Suprapubic skin (tissue), 4 donors: ENCODE results near the gene TAP2. TPM values are rescaled to one million over a fixed set of nuclear protein-coding genes. Genes with fewer than 3 reads are reported as not detected.

Experiments
- DNase-seq, 2 donors: peaks; one replicate each; pipeline ENCODE4 v3.0.0-alpha.2; 2019; ENCODE audit warnings: low spot score in 2 of 2
- H3K27ac ChIP-seq: fragments of 200-600 bp; sonication (generic); one replicate; pipeline ENCODE4 v1.5.1; 2019
- H3K27me3 ChIP-seq: fragments of 200-600 bp; sonication (generic); one replicate; pipeline ENCODE4 v1.5.1; 2019
- H3K36me3 ChIP-seq: fragments of 200-600 bp; sonication (generic); one replicate; pipeline ENCODE4 v1.5.1; 2019
- H3K4me1 ChIP-seq: fragments of 200-600 bp; sonication (generic); one replicate; pipeline ENCODE4 v1.5.1; 2019
- H3K4me3 ChIP-seq: fragments of 200-600 bp; sonication (generic); one replicate; pipeline ENCODE4 v1.5.1; 2019; ENCODE audit warnings: mild to moderate bottlenecking
- H3K9me3 ChIP-seq: fragments of 200-600 bp; sonication (generic); one replicate; pipeline ENCODE4 v1.5.1; 2019
- CTCF ChIP-seq, 2 donors: fragments of 200-600 bp in 1 of 2; fragments of 450-650 bp in 1 of 2; sonication (generic) in 1 of 2; IDR thresholded peaks; one replicate each; pipeline ENCODE4 v1.5.1; 2016 to 2019; ENCODE audit warnings: antibody characterized with exemption in 2 of 2, mild to moderate bottlenecking in 1 of 2, moderate library complexity in 1 of 2
- EP300 ChIP-seq: sonication (generic); formaldehyde crosslinking; IDR thresholded peaks from one replicate; pipeline ENCODE4 v1.6.1; 2017; ENCODE audit warnings: antibody characterized with exemption
- POLR2A ChIP-seq, 2 donors: fragments of 450-650 bp; IDR thresholded peaks; one replicate each; pipeline ENCODE4 v1.6.1; 2017; ENCODE audit warnings: antibody characterized with exemption in 2 of 2, mild to moderate bottlenecking in 2 of 2, moderate library complexity in 2 of 2
- POLR2AphosphoS5 ChIP-seq, 3 donors: sonication (generic); formaldehyde crosslinking; IDR thresholded peaks; one replicate each; pipeline ENCODE4 v1.6.1; 2017; ENCODE audit warnings: antibody characterized with exemption in 3 of 3
- WGBS: methylation state at CpG from one replicate; pipeline ENCODE4 v1.1.5; 2018; 5-methylcytosine and 5-hydroxymethylcytosine counted together
- total RNA-seq, 4 donors: library from RNA; depleted of rRNA; stranded (reverse); fragments of >200 nt; gene quantifications; one replicate each; pipeline ENCODE4 v1.1.0, GENCODE V29; 2016

The TAP2 gene
- total RNA-seq, 4 donors from 2014 or later: 17.7 to 20.8 (median 20.1) TPM

GRCh38 chr6:32799168-32799567 is 39.4 kb downstream of the TAP2 start:
- 94% methylated on average over 3 of the region's 3 CpGs for WGBS
- Histone ChIP-seq H3K27ac (no peak overlapping the region), H3K4me1 (peaks cover 10% of the 10 kb centered on the region), H3K36me3 (no peaks in the 10 kb centered on the region), H3K4me3 (no peak overlapping the region), H3K27me3 (peaks cover 44% of the 10 kb centered on the region), H3K9me3 (peaks cover 4% of the 10 kb centered on the region)
- no peak for DNase-seq
- TF ChIP-seq POLR2AphosphoS5 (IDR thresholded peaks at IDR 0.05): no peak
- no peak for TF ChIP-seq EP300
- no peak for TF ChIP-seq POLR2A (IDR thresholded peaks at IDR 0.05)
- TF ChIP-seq CTCF (IDR thresholded peaks at IDR 0.05): no peak

DNA sequence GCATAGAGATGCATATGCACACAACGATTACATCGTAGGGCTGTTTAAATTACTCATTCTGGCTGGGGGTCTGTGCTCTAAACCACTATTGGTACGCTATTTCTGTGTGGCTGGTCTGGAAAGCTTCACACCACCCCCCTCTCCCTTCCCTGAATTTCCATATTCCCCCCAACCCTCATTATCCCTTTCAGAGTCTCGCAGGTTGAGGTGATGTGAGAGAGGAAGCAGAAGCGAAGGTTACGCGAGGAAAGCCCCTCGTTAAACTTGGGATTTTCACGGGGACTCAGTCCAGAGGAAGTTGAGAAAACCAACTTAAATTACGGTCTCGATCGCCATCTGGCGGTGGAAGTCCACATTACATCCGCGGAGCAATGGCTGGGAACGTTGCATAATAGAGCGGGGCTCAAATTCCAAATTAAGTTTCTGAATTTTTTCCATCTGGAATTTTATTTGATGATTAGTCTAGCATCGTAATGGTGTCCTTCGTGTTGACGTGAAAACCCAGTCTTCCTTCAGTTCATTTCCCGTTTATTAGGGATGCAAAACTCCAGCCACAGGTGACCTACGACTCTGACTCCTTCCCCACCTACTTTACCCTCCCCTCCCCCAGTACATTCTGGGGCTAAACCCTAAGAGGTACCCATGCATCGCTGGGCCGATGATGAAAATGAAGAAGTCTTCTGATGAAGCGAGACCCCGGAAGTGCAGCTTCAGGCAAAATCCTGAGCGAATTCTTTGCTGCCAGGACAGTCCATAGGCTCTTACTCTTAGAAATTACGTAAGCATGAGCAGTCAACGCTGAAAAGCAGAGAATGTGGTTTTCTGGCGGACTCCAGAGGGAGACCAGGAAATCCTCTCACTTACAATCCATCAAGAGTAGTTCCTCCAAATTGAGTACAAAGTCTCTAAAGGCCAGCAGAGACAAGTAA is 41.4 kb downstream of the TAP2 start:
- peaks cover 4% of the 10 kb centered on the region for H3K9me3 ChIP-seq
- no peak overlapping the region for H3K27ac ChIP-seq
- TF ChIP-seq POLR2A (IDR thresholded peaks at IDR 0.05): no peak
- TF ChIP-seq CTCF (IDR thresholded peaks at IDR 0.05): peak; percentile 78 to 95
- 8% methylated on average over 30 of the region's 30 CpGs for WGBS
- peaks cover 10% of the 10 kb centered on the region for H3K4me1 ChIP-seq
- H3K4me3 ChIP-seq: peak overlapping the region; percentile 22
- no peaks in the 10 kb centered on the region for H3K36me3 ChIP-seq
- peaks cover 47% of the 10 kb centered on the region for H3K27me3 ChIP-seq
- peak; percentile 86 for DNase-seq

DNA sequence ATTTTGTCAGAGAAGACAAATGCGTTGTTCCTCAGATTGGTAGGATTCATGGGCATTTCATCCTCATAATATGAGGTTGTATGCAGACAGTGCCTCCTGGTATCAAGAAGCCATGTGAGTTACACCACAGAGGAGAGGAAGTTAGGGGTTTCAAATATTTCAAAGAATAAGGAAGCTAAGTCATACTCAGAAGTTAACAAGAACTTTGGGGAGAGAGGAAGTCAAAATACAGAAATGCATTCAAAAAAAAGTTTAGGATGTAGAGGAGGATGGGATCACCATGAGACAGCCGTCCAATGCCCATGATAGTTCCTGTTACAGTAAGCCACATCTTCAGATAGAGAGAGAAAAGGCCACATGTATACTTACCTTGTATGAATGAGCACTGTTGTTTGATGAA is 44.0 kb downstream of the TAP2 start:
- Histone ChIP-seq H3K4me3 (no peak overlapping the region), H3K36me3 (no peaks in the 10 kb centered on the region), H3K9me3 (peaks cover 4% of the 10 kb centered on the region), H3K27ac (no peak overlapping the region), H3K27me3 (peaks cover 57% of the 10 kb centered on the region), H3K4me1 (peaks cover 13% of the 10 kb centered on the region)
- WGBS: 72% methylated on average over 2 of the region's 2 CpGs
- TF ChIP-seq CTCF (IDR thresholded peaks at IDR 0.05): no peak
- TF ChIP-seq EP300: no peak
- TF ChIP-seq POLR2AphosphoS5 (IDR thresholded peaks at IDR 0.05): no peak
- no peak for TF ChIP-seq POLR2A (IDR thresholded peaks at IDR 0.05)
- DNase-seq: no peak

DNA sequence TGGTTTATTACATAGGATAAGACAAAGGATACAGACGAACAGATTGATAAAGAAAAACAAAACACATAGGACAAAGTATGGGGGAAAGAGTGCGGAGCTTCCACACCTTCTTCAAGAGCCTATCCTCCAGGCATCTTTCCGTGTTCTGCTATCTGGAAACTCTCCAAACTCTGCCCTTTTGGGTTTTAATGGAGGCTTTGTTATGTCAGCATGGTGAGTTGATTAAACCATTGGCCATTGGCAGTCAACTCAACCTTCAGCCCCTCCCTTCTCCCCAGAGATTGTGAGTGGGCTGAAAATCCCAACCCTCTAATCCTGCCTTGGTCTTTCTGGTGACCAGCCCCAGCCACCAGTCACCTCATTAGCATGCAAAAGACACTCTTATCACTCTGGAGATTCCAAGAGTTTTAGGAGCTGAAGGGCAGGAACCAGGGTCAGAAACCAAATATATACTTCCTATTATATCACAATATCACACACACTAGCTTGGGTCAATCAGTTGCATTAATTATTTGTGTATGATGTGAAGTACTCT is 45.6 kb downstream of the TAP2 start:
- no peak for DNase-seq
- peaks cover 13% of the 10 kb centered on the region for H3K4me1 ChIP-seq
- H3K9me3 ChIP-seq: no peaks in the 10 kb centered on the region
- H3K27ac ChIP-seq: no peak overlapping the region
- peaks cover 46% of the 10 kb centered on the region for H3K27me3 ChIP-seq
- H3K4me3 ChIP-seq: no peak overlapping the region
- WGBS: 70% methylated on average over 3 of the region's 3 CpGs
- no peaks in the 10 kb centered on the region for H3K36me3 ChIP-seq
- TF ChIP-seq POLR2A (IDR thresholded peaks at IDR 0.05): no peak
- TF ChIP-seq EP300: no peak
- no peak for TF ChIP-seq CTCF (IDR thresholded peaks at IDR 0.05)
- TF ChIP-seq POLR2AphosphoS5 (IDR thresholded peaks at IDR 0.05): no peak

DNA sequence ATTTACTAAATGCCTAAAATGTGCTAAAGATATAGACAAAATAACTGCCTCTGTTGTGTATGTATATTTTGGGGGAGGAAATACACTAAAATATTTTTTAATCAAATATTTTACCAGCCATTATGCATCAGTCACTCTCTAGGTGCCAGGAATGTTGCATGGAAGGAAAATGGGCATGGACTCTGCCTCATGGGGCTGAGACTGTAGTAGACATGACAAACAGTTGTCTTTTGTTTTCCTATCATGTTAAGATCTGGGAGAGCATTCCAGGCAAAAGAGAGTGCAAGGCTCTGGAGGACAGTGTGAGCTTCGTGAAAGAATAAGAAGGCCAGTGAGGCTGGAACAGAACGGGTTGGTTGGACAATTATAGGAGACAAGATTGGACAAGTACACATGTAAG is 48.2 kb downstream of the TAP2 start:
- no peaks in the 10 kb centered on the region for H3K9me3 ChIP-seq
- peaks cover 6% of the 10 kb centered on the region for H3K4me1 ChIP-seq
- 44% methylated on average over 2 of the region's 2 CpGs for WGBS
- no peak overlapping the region for H3K4me3 ChIP-seq
- DNase-seq: no peak
- TF ChIP-seq POLR2AphosphoS5 (IDR thresholded peaks at IDR 0.05): no peak
- no peak for TF ChIP-seq CTCF (IDR thresholded peaks at IDR 0.05)
- TF ChIP-seq EP300: no peak
- no peak for TF ChIP-seq POLR2A (IDR thresholded peaks at IDR 0.05)
- H3K27me3 ChIP-seq: peaks cover 37% of the 10 kb centered on the region
- H3K27ac ChIP-seq: no peak overlapping the region
- no peaks in the 10 kb centered on the region for H3K36me3 ChIP-seq
